NOMO-1 treated with dmso at 0.1 percent for 144 hours (cell line): ENCODE data around the gene IL19.
"Not testable (repeated sequence)": the region's sequence is repeated elsewhere in the genome, so short reads cannot be mapped to it uniquely, and the experiment has no call there.

Experiments used
- DNase-seq: peaks from one replicate; lab custom pipeline; 2025; ENCODE audit not compliant: unreplicated experiment; lab: John Stamatoyannopoulos, UW

Gene IL19

GRCh38 chr1:206853696-206854095 is 83.1 kb downstream of the IL19 start:
- not testable (repeated sequence) for DNase-seq

DNA sequence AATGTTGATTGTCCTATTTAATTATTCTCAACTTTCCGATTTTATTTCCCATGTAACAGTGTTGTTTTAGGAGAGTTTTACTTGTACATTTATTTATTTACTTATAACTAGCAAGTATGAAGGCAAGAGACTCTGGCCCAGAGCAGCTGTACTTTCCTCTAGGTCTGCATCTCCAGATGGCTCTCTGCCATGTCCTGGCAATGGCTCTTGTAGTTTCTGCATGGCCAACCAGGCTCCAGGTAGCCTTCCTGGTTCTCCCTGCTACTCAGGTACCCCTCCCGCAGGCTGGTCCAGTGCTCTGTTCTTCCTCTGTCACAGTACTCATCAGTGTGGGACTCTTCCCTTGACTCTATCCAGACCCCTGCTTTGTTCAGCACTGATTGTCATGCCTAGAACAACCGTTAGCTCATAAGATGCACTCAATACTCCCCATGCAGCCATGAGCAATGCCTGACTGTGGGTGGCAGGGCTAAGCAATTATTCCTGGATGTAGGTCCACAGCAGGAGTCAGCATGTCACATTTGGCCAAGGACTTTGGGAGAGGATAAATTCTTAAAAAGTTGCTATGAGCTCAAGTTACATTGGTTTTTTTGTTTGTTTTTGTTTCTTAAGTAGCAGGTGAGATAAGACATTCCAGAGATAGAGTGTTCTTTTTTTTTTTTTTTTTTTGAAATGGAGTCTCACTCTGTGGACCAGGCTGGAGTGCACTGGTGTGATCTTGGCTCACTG is 84.0 kb downstream of the IL19 start:
- no peak for DNase-seq

GRCh38 chr1:206855859-206856258 is 85.3 kb downstream of the IL19 start:
- no peak for DNase-seq

DNA sequence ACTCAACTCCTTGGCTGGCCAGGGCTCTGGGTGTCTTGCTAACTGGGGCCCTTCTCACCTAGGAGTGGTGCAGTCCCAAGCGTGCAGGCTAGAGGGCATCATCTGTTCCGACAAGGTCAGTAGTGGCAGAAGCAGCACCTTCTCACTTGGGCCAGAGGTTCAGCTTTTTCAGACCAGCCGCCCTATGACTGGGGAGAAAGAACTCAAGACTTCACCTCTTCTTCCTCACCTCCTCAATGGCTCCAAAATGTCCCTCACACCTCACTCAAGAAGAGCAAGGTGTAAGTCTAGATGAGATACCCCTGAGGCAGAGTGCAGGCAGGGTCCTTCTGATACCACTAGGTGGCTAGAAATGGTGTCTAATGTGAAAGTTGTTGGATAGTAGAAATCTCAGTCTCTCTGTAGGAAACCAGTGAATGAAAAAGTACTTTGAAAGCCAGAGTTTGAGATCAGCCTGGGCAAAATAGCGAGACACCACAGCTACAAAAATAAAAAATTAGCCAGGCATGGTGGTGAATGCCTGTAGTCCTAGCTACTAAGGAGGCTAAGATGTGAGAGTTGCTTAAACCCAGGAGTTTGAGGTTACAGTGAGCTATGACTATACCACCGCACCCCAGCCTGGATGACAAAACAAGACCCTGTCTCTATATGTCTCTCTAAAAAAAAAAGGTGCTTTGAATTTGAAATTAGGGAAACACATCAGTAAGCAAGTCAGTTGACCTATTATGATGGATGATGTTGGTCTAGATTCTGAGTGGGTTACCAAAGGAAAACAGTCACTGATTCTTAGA is 86.3 kb downstream of the IL19 start:
- no peak for DNase-seq

DNA sequence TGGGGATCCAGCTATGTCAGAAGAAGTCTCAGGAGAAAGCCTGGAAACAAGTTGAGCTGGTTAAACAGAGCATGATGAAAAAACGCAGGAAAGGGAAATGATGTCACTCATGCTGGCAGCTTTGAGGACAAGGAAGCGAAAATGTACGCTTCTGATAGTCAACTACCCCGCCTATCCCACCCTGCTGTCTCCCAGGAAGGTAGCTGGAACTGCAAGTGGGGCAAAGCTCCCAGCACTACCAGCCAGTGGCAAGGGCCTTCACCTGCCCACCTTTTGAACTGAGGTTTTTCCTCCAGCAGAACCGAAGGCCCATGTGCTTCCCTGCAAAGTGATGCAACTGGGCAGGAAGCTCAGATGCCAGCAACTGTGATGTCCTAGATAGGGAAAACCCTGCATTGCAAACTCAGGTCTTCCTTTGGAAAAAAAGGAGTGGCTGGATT is 88.5 kb downstream of the IL19 start:
- DNase-seq = no peak

- no peak for DNase-seq
Observed at GRCh38 chr1:206860165-206860564, 89.6 kb downstream of the IL19 start.

DNA sequence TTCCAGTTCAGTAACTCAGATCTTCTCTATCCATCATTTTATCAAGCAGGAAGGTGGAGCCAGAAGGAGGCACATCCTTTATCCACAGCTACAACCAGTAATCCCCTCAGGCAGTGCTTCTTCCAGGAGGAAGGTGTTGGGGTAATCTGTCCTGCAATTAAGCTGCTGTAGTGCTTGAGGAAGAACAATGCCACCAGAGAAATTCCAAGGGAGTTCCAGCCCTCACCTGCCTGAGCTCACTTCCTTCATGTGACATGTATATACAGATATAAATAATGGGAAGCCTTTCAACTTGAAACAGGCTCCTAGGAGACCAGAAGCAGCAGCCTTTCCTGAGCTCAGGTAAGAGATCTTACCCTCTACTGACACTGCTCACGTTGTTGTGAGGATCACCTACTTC is 92.7 kb downstream of the IL19 start:
- DNase-seq = no peak

DNA sequence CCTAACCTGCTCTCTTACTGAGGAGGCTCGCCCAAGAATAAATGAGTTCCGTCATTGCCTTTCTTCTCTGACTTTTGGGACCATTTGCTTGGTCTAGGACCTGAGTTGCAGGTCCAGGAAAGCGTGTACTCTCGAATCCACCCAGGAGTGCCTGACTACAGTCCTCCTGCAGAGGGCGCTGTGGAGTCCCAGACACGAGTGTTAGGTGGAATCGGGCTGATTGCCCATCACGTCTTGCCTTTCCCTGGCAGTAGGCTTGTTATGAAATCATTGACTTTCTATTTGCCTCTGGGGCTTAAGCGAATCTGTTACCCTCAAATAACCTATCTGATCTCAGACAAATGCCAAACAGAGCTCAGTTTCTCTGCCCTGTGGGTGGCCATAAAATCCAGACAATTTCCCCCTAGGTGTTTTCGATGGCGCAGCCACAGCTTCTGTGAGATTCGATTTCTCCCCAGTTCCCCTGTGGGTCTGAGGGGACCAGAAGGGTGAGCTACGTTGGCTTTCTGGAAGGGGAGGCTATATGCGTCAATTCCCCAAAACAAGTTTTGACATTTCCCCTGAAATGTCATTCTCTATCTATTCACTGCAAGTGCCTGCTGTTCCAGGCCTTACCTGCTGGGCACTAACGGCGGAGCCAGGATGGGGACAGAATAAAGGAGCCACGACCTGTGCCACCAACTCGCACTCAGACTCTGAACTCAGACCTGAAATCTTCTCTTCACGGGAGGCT is 94.5 kb downstream of the IL19 start, which contains the start of gene IL20:
TSS of gene IL20 (plus strand) at position 685 of the 733 bp plus-strand sequence. CDS start 230 bp downstream, outside the sequence.
- peak; percentile 53 for DNase-seq

DNA sequence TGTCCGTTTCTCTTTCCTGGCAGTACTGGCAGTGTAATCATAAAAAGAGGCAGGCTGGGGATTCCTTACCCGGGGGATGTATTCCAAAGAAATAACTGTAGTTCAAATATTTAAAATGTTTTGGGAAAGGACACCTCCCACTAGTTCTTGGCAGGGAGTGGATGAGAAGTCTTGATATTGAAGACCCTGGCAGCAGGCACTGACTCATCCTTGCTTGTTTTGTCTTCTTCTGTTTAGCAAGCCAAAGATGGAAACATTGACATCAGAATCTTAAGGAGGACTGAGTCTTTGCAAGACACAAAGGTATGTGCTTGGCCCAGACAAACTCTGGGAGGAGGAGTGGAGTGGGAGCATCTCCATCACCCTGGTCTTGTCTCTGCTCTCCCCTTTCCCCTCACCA is 95.5 kb downstream of the IL19 start:
- DNase-seq = no peak

DNA sequence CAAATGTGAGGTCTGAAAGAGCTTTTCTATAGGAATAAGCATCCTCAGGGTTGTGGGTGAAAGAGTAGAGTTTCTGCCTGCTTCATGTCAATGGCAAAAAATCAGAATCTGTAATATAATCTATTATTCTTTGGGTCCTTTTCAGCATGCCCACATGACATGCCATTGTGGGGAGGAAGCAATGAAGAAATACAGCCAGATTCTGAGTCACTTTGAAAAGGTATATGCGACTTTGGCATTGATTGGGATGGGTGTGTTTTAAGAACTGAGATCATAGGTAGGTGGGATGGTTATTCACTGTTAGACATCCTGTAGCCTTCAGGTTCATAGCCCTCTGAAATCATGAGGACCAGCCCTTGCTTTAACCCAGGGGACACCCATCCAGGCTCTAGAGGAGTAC is 96.7 kb downstream of the IL19 start:
- no peak for DNase-seq

- no peak for DNase-seq
Observed at GRCh38 chr1:206867716-206868115, 97.1 kb downstream of the IL19 start.

GRCh38 chr1:206868264-206868663 is 97.7 kb downstream of the IL19 start:
- DNase-seq = no peak

DNA sequence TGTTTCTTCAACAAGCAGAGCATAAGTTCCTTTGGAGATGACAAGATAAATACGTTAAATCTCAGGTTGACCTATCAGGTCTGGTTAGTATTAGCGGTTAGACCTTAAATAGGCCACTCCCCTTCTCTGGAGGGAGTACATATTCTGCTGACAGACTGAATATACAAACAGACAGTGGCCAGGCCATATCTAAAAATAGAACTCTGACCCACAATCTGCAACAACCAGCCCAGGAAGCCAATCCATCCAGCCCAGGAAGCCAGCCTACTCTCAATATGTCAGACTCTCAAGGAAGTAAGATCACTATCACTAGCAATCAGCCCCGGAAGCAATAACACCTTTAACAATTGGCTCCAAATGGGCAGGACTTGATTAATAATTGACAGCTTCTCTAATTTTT is 101.6 kb downstream of the IL19 start:
- no peak for DNase-seq

GRCh38 chr1:206873603-206874188 is 103.1 kb downstream of the IL19 start:
- no peak for DNase-seq

GRCh38 chr1:206875752-206876377 is 105.3 kb downstream of the IL19 start:
- no peak for DNase-seq

- DNase-seq = no peak
Observed at GRCh38 chr1:206878456-206878855, 107.9 kb downstream of the IL19 start.

- DNase-seq = no peak
Observed at GRCh38 chr1:206880314-206880713, 109.7 kb downstream of the IL19 start.

GRCh38 chr1:206882555-206882954 is 112.0 kb downstream of the IL19 start:
- DNase-seq = no peak

- no peak for DNase-seq
Observed at GRCh38 chr1:206883160-206883559, 112.6 kb downstream of the IL19 start.

DNA sequence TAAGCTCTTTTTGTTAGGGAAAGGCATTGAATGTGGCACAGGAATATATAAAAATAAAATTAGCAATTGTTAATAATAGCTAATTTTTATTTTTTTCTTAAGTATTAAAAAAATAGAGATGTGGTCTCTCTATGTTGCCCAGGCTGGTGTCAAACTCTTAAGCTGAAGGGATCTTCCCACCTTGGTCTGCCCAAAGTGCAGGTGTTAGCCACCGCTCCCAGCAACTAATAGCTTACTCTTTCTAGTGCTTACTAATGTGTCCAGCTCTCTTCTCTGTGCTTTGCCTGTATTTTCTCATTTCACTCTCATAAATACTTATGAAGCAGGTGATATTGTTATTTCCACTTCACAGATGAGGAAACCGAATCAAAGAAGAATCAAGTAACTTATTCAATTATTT is 113.3 kb downstream of the IL19 start:
- no peak for DNase-seq
